HEK293T (cell line): ENCODE data around the gene CFAP251.
A peak's percentile ranks its signal among the peaks of the same experiment; 100 is the strongest.

Experiments
- CTCF ChIA-PET: fragments of 350-600 bp; formaldehyde crosslinking; extraction: SDS; loops from one replicate; lab custom pipeline; 2021; ENCODE audit warnings: antibody characterized with exemption, inconsistent platforms; lab: Yijun Ruan, JAX
- POLR2A ChIA-PET: fragments of 350-600 bp; formaldehyde crosslinking; extraction: SDS; loops from one replicate; lab custom pipeline; 2020; ENCODE audit warnings: antibody characterized with exemption, inconsistent platforms; lab: Yijun Ruan, JAX
- DNase-seq: peaks from one replicate; pipeline ENCODE4 v3.0.0; 2012; ENCODE audit warnings: mixed read lengths; ENCODE audit errors: extremely low spot score
- ARNT ChIP-seq: fragments of 450-650 bp; IDR thresholded peaks from 2 replicates; pipeline ENCODE4 v1.6.1; 2017; ENCODE audit warnings: mild to moderate bottlenecking
- BHLHE40 ChIP-seq: fragments of 450-650 bp; IDR thresholded peaks from 2 replicates; pipeline ENCODE4 v1.6.1; 2016; ENCODE audit warnings: mild to moderate bottlenecking, moderate library complexity, borderline replicate concordance
- CTBP1 ChIP-seq: fragments of 450-650 bp; IDR thresholded peaks from 2 replicates; pipeline ENCODE4 v1.6.1; 2016; ENCODE audit warnings: borderline replicate concordance
- ELF4 ChIP-seq: fragments of 450-650 bp; IDR thresholded peaks from 2 replicates; pipeline ENCODE4 v1.6.1; 2017; ENCODE audit warnings: antibody characterized with exemption
- FOXA1 ChIP-seq: fragments of 450-650 bp; IDR thresholded peaks from 2 replicates; pipeline ENCODE4 v1.6.1; 2016; ENCODE audit warnings: mild to moderate bottlenecking
- FOXK2 ChIP-seq: fragments of 450-650 bp; IDR thresholded peaks from 2 replicates; pipeline ENCODE4 v1.6.1; 2016; ENCODE audit warnings: mild to moderate bottlenecking
- FOXM1 ChIP-seq: fragments of 450-650 bp; IDR thresholded peaks from 2 replicates; pipeline ENCODE4 v1.6.1; 2017; ENCODE audit warnings: mild to moderate bottlenecking, borderline replicate concordance
- HDGF ChIP-seq: fragments of 450-650 bp; IDR thresholded peaks from 2 replicates; pipeline ENCODE4 v1.6.1; 2017; ENCODE audit warnings: antibody characterized with exemption, borderline replicate concordance
- L3MBTL2 ChIP-seq: fragments of 450-650 bp; conservative IDR thresholded peaks from 2 replicates; pipeline ENCODE4 v1.6.1; 2016; ENCODE audit warnings: mild to moderate bottlenecking
- LEF1 ChIP-seq: fragments of 450-650 bp; IDR thresholded peaks from 2 replicates; pipeline ENCODE4 v1.6.1; 2017; ENCODE audit warnings: mild to moderate bottlenecking, borderline replicate concordance
- NFRKB ChIP-seq: fragments of 450-650 bp; IDR thresholded peaks from 2 replicates; pipeline ENCODE4 v1.6.1; 2016; ENCODE audit warnings: mild to moderate bottlenecking, moderate library complexity
- SP1 ChIP-seq: fragments of 450-650 bp; IDR thresholded peaks from 2 replicates; pipeline ENCODE4 v1.6.1; 2017
- SUZ12 ChIP-seq: fragments of 450-650 bp; IDR thresholded peaks from 2 replicates; pipeline ENCODE4 v1.6.1; 2016; ENCODE audit warnings: mild to moderate bottlenecking
- TARDBP ChIP-seq: fragments of 450-650 bp; IDR thresholded peaks from 2 replicates; pipeline ENCODE4 v1.6.1; 2016
- ZNF384 ChIP-seq: fragments of 450-650 bp; IDR thresholded peaks from 2 replicates; pipeline ENCODE4 v1.6.1; 2016
- TF ChIP-seq, protein P1 (sequence below): fragments of 450-650 bp; IDR thresholded peaks from 2 replicates; pipeline ENCODE4 v1.6.1; 2016

The CFAP251 gene

DNA sequence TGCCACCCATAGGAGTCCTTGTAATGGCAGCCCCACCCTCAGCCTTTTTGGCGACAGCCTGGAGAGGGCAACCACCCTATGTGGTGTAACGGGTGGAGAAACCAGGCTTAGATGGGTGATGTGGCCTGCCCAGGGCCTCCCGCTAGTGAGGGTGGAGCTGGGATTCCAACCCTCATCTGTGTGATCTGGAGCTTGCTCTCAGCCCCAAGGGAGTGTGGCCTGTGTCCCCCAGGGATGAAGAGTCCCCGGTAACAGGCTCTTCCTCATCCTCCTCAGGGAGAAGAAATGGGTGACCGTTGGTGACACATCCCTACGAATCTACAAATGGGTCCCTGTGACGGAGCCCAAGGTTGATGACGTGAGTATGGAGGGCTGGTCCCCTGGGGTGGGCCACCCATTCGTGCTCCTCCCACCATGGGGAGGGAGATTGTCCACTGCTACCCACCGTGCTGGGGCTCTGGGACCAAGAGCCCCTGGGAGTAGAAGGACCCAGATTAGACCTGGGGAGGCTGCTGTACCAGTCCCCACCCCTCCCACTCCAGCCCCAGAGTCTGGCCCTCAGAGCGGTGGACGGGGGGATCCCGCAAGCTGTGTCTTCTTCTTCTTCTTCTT lies 112.1 kb downstream of the CFAP251 start:
- no peak for DNase-seq
- ChIA-PET POLR2A (interaction anchor here (1.1 kb wide), 1 partner anchor 10 kb away, joined by 3 read pairs; no protein-coding TSS in a partner anchor), CTCF (no interaction called here)
- no peak for TF ChIP-seq HDGF
- TF ChIP-seq SP1 = no peak
- no peak for TF ChIP-seq ZNF384
- TF ChIP-seq NFRKB = no peak
- no peak for TF ChIP-seq ARNT
- no peak for TF ChIP-seq L3MBTL2
- TF ChIP-seq TARDBP = no peak
- TF ChIP-seq FOXA1 = no peak
- TF ChIP-seq FOXK2 = no peak
- TF ChIP-seq BHLHE40 = no peak
- TF ChIP-seq, protein P1, sequence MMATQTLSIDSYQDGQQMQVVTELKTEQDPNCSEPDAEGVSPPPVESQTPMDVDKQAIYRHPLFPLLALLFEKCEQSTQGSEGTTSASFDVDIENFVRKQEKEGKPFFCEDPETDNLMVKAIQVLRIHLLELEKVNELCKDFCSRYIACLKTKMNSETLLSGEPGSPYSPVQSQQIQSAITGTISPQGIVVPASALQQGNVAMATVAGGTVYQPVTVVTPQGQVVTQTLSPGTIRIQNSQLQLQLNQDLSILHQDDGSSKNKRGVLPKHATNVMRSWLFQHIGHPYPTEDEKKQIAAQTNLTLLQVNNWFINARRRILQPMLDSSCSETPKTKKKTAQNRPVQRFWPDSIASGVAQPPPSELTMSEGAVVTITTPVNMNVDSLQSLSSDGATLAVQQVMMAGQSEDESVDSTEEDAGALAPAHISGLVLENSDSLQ = no peak
- TF ChIP-seq LEF1 = no peak
- no peak for TF ChIP-seq ELF4
- no peak for TF ChIP-seq SUZ12
- TF ChIP-seq CTBP1 = no peak
- no peak for TF ChIP-seq FOXM1

DNA sequence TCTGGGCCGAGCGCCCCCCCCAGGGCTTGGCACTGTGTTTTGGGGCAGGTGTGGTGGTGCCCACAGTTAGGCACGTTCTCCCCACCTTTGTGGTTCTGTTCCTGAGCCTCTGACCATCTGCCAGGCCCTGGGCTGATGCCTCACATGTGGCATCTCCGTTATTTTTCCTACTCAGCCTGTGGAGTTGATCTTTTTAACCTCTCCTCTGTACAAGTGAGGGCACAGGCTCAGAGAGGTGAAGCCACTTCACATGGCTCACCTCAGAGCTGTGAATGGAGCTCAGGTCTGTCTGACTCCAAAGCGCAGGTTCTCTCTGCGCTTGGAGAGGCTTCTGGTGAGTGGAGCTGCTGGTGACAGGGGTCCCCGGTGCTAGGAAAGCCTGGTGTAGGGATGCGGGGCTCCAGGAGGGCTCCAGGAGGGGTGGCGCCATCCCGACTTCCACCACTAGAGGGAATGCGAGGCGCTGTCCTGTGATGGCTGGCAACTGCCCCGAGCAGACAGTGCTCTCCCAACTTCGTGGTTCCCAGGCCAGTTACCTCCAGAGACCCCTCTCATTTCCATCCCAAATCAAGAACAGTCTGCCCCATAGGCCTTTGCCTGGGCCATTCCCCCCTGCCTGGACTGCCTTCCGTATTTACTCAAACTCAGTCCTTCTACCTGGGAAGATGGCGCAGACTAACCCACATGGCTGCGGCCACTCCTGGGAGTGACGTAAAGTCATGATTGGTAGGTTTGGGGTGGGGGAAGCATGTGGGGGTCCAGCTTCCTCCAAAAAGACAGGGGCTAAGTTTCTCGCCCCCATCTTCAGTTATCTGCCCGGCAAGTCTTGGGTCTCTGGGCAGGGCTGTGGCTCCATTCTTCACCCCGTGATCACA lies 113.2 kb downstream of the CFAP251 start:
- TF ChIP-seq NFRKB = no peak
- no peak for TF ChIP-seq CTBP1
- no peak for TF ChIP-seq FOXM1
- TF ChIP-seq SUZ12 = no peak
- TF ChIP-seq ELF4 = no peak
- TF ChIP-seq FOXK2 = no peak
- no peak for TF ChIP-seq TARDBP
- no peak for TF ChIP-seq L3MBTL2
- TF ChIP-seq LEF1 = no peak
- TF ChIP-seq FOXA1 = no peak
- TF ChIP-seq ARNT = no peak
- no peak for TF ChIP-seq ZNF384
- TF ChIP-seq, protein P1 = no peak
- TF ChIP-seq SP1 = no peak
- TF ChIP-seq BHLHE40 = no peak
- no peak for TF ChIP-seq HDGF
- ChIA-PET CTCF (interaction anchor here (0.6 kb wide), 1 partner anchor 61 kb away, joined by 3 read pairs; no protein-coding TSS in a partner anchor), POLR2A (interaction anchor here (1.1 kb wide), 1 partner anchor 11 kb away, joined by 3 read pairs; no protein-coding TSS in a partner anchor)
- peak; percentile 76 for DNase-seq

DNA sequence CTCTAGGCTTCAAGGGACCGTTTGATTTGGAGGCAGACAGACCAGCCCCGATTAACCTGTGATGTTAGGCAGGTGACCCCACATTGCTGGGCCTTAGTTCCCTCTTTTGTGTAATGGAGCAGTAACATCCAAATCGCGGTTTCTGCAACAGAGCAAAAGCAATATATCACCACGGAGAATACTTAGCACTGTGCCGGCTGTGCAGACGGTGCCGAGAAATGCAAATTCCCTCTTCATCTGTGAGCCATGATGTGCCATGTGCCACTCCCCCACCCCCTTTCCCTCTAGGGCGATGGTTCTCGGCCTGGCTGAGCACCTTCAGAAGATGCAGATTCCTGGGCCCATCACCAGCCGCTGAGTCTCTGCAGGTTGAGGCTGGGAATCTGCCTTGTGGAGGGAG lies 114.2 kb downstream of the CFAP251 start:
- ChIA-PET CTCF (no interaction called here), POLR2A (no interaction called here)
- no peak for TF ChIP-seq NFRKB
- TF ChIP-seq FOXK2 = no peak
- TF ChIP-seq HDGF = no peak
- no peak for TF ChIP-seq SP1
- TF ChIP-seq BHLHE40 = no peak
- TF ChIP-seq SUZ12 = no peak
- no peak for TF ChIP-seq FOXA1
- TF ChIP-seq, protein P1 = no peak
- no peak for TF ChIP-seq ZNF384
- no peak for TF ChIP-seq L3MBTL2
- TF ChIP-seq FOXM1 = no peak
- TF ChIP-seq LEF1 = no peak
- no peak for TF ChIP-seq ARNT
- no peak for TF ChIP-seq ELF4
- TF ChIP-seq TARDBP = no peak
- no peak for TF ChIP-seq CTBP1
- no peak for DNase-seq

DNA sequence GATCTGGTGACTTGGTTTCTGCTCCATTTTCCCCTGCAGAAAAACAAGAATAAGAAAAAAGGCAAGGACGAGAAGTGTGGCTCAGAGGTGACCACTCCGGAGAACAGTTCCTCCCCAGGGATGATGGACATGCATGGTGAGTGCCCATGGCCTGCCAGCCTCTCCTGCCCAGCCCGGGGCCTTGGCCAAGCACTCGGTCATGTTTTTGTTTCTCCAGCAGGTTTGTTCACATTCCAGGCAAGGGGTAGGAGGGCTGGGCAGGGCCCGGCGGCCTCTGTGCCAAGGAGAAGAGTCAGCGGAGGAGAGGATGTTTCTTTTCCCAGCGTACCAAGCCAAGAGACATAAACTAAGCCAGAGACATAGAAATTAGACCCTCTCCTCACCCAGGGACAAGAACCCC lies 116.9 kb downstream of the CFAP251 start:
- no peak for DNase-seq
- no peak for TF ChIP-seq HDGF
- no peak for TF ChIP-seq ELF4
- TF ChIP-seq LEF1 = no peak
- no peak for TF ChIP-seq FOXM1
- no peak for TF ChIP-seq NFRKB
- TF ChIP-seq TARDBP = no peak
- no peak for TF ChIP-seq BHLHE40
- TF ChIP-seq L3MBTL2 = no peak
- no peak for TF ChIP-seq ARNT
- TF ChIP-seq CTBP1 = no peak
- TF ChIP-seq FOXK2 = no peak
- TF ChIP-seq ZNF384 = no peak
- no peak for TF ChIP-seq SP1
- TF ChIP-seq FOXA1 = no peak
- TF ChIP-seq SUZ12 = no peak
- TF ChIP-seq, protein P1 = no peak
- ChIA-PET POLR2A (no interaction called here), CTCF (no interaction called here)
